GM19438 (cell line): ENCODE results near the gene RALGAPA2.

Source experiments
- ATAC-seq: cut with Tn5 transposase; IDR thresholded peaks from one replicate; pipeline ENCODE4 v1.9.1; 2021; ENCODE audit warnings: low read depth; ENCODE audit not compliant: unreplicated experiment

Gene RALGAPA2

GRCh38 chr20:20480689-20481088 lies 231.8 kb downstream of the RALGAPA2 start:
- ATAC-seq, result no peak

- no peak for ATAC-seq
These were observed 232.3 kb downstream of the RALGAPA2 start for GRCh38 chr20:20480126-20480525.

- ATAC-seq, result no peak
These were observed 234.9 kb downstream of the RALGAPA2 start for GRCh38 chr20:20477444-20478041.

GRCh38 chr20:20476504-20476903 lies 235.9 kb downstream of the RALGAPA2 start:
- ATAC-seq, result no peak

GRCh38 chr20:20473657-20474056 lies 238.8 kb downstream of the RALGAPA2 start:
- ATAC-seq, result no peak

GRCh38 chr20:20472684-20473274 lies 239.7 kb downstream of the RALGAPA2 start:
- ATAC-seq, result no peak

GRCh38 chr20:20466341-20466879 lies 246.0 kb downstream of the RALGAPA2 start:
- peak; percentile 92 for ATAC-seq

GRCh38 chr20:20465252-20465651 lies 247.2 kb downstream of the RALGAPA2 start:
- ATAC-seq, result no peak

- ATAC-seq, result no peak
These were observed 248.5 kb downstream of the RALGAPA2 start for GRCh38 chr20:20463933-20464374.

GRCh38 chr20:20462185-20462584 lies 250.3 kb downstream of the RALGAPA2 start:
- no peak for ATAC-seq

- ATAC-seq, result no peak
These were observed 250.9 kb downstream of the RALGAPA2 start for GRCh38 chr20:20461551-20461950.

GRCh38 chr20:20459726-20460125 lies 252.7 kb downstream of the RALGAPA2 start:
- ATAC-seq, result no peak

GRCh38 chr20:20457392-20458126 lies 254.9 kb downstream of the RALGAPA2 start:
- no peak for ATAC-seq

- no peak for ATAC-seq
These were observed 255.7 kb downstream of the RALGAPA2 start for GRCh38 chr20:20456741-20457140.

- ATAC-seq, result no peak
These were observed 256.5 kb downstream of the RALGAPA2 start for GRCh38 chr20:20455926-20456325.

GRCh38 chr20:20454850-20455627 lies 257.4 kb downstream of the RALGAPA2 start:
- no peak for ATAC-seq

GRCh38 chr20:20454367-20454766 lies 258.1 kb downstream of the RALGAPA2 start:
- ATAC-seq, result no peak

GRCh38 chr20:20452254-20452676 lies 260.2 kb downstream of the RALGAPA2 start:
- peak; percentile 76 for ATAC-seq

- ATAC-seq, result no peak
These were observed 261.9 kb downstream of the RALGAPA2 start for GRCh38 chr20:20450521-20450920.

GRCh38 chr20:20448881-20449280 lies 263.6 kb downstream of the RALGAPA2 start:
- no peak for ATAC-seq

GRCh38 chr20:20447196-20447595 lies 265.2 kb downstream of the RALGAPA2 start:
- no peak for ATAC-seq
